A673 (cell line): ENCODE data around the gene SDK1. TPM values are rescaled to one million over a fixed set of nuclear protein-coding genes. Genes with fewer than 3 reads are reported as not detected.

ENCODE experiments used
- BruUV-seq: library from RNA; stranded (reverse); fragments of 400-500 nt; replicated peaks from 2 replicates; lab custom pipeline; 2021; lab: Mats Ljungman, UMichigan
- CTCF ChIA-PET: fragments of 300-600 bp; sonication (Branson Sonifier 250); formaldehyde crosslinking; loops from one replicate; lab custom pipeline; 2022; ENCODE audit warnings: antibody characterized with exemption; lab: Charles Lee
- POLR2A ChIA-PET: fragments of 300-600 bp; sonication (Branson Sonifier 250); formaldehyde crosslinking; loops from one replicate; lab custom pipeline; 2022; ENCODE audit warnings: antibody characterized with exemption; ENCODE audit not compliant: low non-redundant PET; lab: Charles Lee
- DNase-seq: peaks from one replicate; pipeline ENCODE4 v3.0.0-alpha.2; 2015; ENCODE audit warnings: low spot score
- H3K27ac ChIP-seq: fragments of 200-600 bp; sonication (generic); 2 replicates; pipeline ENCODE4 v1.5.1; 2016; ENCODE audit warnings: mixed run types, low read depth, mild to moderate bottlenecking, mixed read lengths, antibody characterized with exemption, low read length; ENCODE audit not compliant: poor library complexity, severe bottlenecking
- H3K27me3 ChIP-seq: fragments of 200-600 bp; sonication (generic); replicated peaks from 2 replicates; pipeline ENCODE4 v1.6.1; 2017; ENCODE audit warnings: mixed run types, low read depth, mild to moderate bottlenecking, mixed read lengths, antibody characterized with exemption, low read length; ENCODE audit not compliant: insufficient read depth, poor library complexity
- H3K36me3 ChIP-seq: fragments of 200-600 bp; sonication (generic); 2 replicates; pipeline ENCODE4 v1.6.1; 2016; ENCODE audit warnings: mixed run types, mild to moderate bottlenecking, mixed read lengths, antibody characterized with exemption, low read length; ENCODE audit not compliant: insufficient read depth, poor library complexity, severe bottlenecking
- H3K4me1 ChIP-seq: fragments of 200-600 bp; sonication (generic); 2 replicates; pipeline ENCODE4 v1.6.1; 2017; ENCODE audit warnings: mixed run types, mild to moderate bottlenecking, mixed read lengths, antibody characterized with exemption, low read length; ENCODE audit not compliant: insufficient read depth, poor library complexity, severe bottlenecking
- H3K4me3 ChIP-seq: fragments of 200-600 bp; sonication (generic); 2 replicates; pipeline ENCODE4 v1.5.1; 2016; ENCODE audit warnings: low read depth, mixed run types, mild to moderate bottlenecking, mixed read lengths, low read length; ENCODE audit not compliant: poor library complexity, severe bottlenecking
- H3K9me3 ChIP-seq: fragments of 200-600 bp; sonication (generic); 2 replicates; pipeline ENCODE4 v1.6.1; 2016; ENCODE audit warnings: mixed run types, low read depth, mild to moderate bottlenecking, mixed read lengths, antibody characterized with exemption, low read length; ENCODE audit not compliant: poor library complexity, severe bottlenecking
- EZH2 ChIP-seq: fragments of 200-600 bp; sonication (generic); IDR thresholded peaks from 2 replicates; pipeline ENCODE4 v1.6.1; 2017; ENCODE audit warnings: borderline replicate concordance, low read depth, mild to moderate bottlenecking, mixed read lengths, antibody characterized with exemption, low read length; ENCODE audit not compliant: poor library complexity, severe bottlenecking
- intact Hi-C: fragments of 100-400 bp; cut with micrococcal nuclease; formaldehyde crosslinking; loops from one replicate; pipeline ENCODE4 v1.10.0; 2022; ENCODE audit not compliant: unreplicated experiment
- total RNA-seq: library from RNA; stranded (reverse); gene quantifications from 2 replicates; pipeline ENCODE4 v1.2.3, GENCODE V29; 2021
- TF ChIP-seq, protein P1 (sequence below): fragments of 300-800, 200-600 bp; sonication (generic); conservative IDR thresholded peaks from 2 replicates; pipeline ENCODE4 v1.5.1; 2017; ENCODE audit warnings: low read depth, mild to moderate bottlenecking, antibody characterized with exemption, low read length, moderate library complexity, mixed read lengths

The SDK1 gene
- total RNA-seq, 1 experiment from 2014 or later = 14.7 TPM

DNA sequence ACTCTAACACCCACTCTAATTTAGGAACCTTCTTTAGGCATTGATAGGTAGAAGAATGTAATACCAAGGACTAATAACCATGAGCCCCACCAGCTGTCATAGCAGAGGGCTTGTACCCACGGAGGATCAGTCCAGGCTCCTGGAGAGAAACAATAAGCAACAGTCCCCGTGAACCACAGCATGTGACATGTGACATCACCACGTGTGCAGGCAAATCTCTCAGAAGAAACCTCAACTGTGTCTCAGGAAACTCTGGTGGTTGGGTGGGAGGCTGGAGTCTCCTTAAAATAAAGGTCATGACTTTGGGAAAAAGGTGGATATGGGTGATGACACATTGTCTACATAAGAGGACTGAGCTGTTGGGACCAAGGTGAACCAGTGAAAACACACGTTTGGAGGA, 727.2 kb downstream of the SDK1 start:
- no peak for TF ChIP-seq EZH2
- TF ChIP-seq, protein P1, sequence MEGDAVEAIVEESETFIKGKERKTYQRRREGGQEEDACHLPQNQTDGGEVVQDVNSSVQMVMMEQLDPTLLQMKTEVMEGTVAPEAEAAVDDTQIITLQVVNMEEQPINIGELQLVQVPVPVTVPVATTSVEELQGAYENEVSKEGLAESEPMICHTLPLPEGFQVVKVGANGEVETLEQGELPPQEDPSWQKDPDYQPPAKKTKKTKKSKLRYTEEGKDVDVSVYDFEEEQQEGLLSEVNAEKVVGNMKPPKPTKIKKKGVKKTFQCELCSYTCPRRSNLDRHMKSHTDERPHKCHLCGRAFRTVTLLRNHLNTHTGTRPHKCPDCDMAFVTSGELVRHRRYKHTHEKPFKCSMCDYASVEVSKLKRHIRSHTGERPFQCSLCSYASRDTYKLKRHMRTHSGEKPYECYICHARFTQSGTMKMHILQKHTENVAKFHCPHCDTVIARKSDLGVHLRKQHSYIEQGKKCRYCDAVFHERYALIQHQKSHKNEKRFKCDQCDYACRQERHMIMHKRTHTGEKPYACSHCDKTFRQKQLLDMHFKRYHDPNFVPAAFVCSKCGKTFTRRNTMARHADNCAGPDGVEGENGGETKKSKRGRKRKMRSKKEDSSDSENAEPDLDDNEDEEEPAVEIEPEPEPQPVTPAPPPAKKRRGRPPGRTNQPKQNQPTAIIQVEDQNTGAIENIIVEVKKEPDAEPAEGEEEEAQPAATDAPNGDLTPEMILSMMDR = no peak
- intact Hi-C loops = no loop called here
- Histone ChIP-seq H3K36me3 (no peaks in the 10 kb centered on the region), H3K27me3 (no peaks in the 10 kb centered on the region), H3K27ac (no peak overlapping the region), H3K4me1 (no peaks in the 10 kb centered on the region), H3K9me3 (peaks cover 4% of the 10 kb centered on the region), H3K4me3 (no peak overlapping the region)
- no peak for DNase-seq
- CTCF ChIA-PET = no interaction called here
- POLR2A ChIA-PET = no interaction called here
- BruUV-seq = no TSS peak

DNA sequence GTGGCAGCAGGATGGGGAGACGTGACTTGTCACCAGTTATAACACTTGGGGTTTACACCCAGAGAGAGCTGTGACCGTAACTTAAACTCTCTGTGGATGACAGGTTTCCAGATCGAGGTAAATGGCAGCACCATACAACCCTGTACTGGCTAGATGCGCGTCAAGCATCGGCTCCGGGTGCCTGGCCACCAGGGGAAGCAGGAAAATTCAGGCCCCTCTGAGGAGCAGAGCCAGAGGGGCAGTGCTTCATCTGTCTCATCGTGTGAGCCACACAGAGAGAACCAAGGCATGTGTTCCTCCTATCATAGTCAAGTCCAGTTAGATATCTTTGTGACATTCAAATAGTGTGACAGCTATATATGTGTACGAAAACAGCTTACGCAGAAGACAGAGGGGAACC, 728.9 kb downstream of the SDK1 start:
- ChIA-PET CTCF (interaction anchor here (0.6 kb wide), 1 partner anchor 35 kb away, joined by 6 read pairs; no protein-coding TSS in a partner anchor), POLR2A (interaction anchor here (0.6 kb wide), 1 partner anchor 526 kb away, joined by 3 read pairs; no protein-coding TSS in a partner anchor)
- Histone ChIP-seq H3K27me3 (no peaks in the 10 kb centered on the region), H3K4me1 (no peaks in the 10 kb centered on the region), H3K27ac (no peak overlapping the region), H3K36me3 (no peaks in the 10 kb centered on the region), H3K4me3 (no peak overlapping the region), H3K9me3 (peaks cover 4% of the 10 kb centered on the region)
- no TSS peak for BruUV-seq
- TF ChIP-seq, protein P1 = no peak
- no peak for TF ChIP-seq EZH2
- DNase-seq = no peak
- intact Hi-C loops = no loop called here

DNA sequence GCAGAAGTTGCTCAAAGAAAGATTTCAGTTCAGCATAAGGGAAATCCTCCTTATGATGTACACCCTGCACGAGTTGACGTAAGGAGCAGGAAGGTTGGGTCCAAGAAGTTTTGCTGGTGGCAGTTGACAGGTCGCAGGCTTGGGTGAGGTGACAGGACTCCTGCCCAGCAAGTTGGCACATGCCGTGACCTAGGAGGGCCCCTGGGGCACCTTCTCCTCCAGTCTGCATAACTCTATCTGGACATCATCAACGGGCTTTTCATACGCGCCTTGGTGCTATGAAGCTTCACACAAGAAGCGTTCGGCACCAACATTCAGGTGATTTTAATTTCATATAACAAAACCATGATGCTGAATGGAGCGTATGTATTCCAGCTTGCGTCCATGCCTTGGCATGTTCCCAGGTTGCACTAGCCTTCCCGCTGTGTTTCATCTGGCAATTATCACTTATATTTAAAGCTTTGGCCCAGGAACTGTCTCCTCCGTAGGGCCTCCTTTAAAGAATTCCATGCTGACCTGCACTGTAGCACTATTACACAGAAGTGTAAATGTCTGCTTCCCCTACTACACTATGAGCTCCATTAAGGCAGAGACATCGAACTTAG, 729.4 kb downstream of the SDK1 start:
- ChIA-PET POLR2A (interaction anchor here (0.6 kb wide), 1 partner anchor 526 kb away, joined by 3 read pairs; no protein-coding TSS in a partner anchor), CTCF (interaction anchor here (0.6 kb wide), 1 partner anchor 35 kb away, joined by 6 read pairs; no protein-coding TSS in a partner anchor)
- no peaks in the 10 kb centered on the region for H3K4me1 ChIP-seq
- H3K27me3 ChIP-seq = no peaks in the 10 kb centered on the region
- H3K27ac ChIP-seq = no peak overlapping the region
- intact Hi-C loops = no loop called here
- no TSS peak for BruUV-seq
- TF ChIP-seq, protein P1 = no peak
- TF ChIP-seq EZH2 = no peak
- peaks cover 4% of the 10 kb centered on the region for H3K9me3 ChIP-seq
- no peaks in the 10 kb centered on the region for H3K36me3 ChIP-seq
- no peak overlapping the region for H3K4me3 ChIP-seq
- no peak for DNase-seq
